Lung (tissue), 12 donors: ENCODE data around the gene WRAP73. TPM values are rescaled to one million over a fixed set of nuclear protein-coding genes. Genes with fewer than 3 reads are reported as not detected.

Source experiments
- ATAC-seq: fragments of 200-7000 bp; cut with Tn5 transposase; one replicate; pipeline ENCODE4 v1.9.1; 2020; ENCODE audit warnings: moderate number of reproducible peaks; ENCODE audit not compliant: insufficient read depth, low FRiP score
- DNase-seq, 3 donors: peaks; one replicate each; pipeline ENCODE4 v3.0.0-alpha.2; 2013 to 2017
- H3K27ac ChIP-seq, 2 donors: one replicate each; pipeline ENCODE4 v1.5.1; 2013; ENCODE audit warnings: mild to moderate bottlenecking in 2 of 2, moderate library complexity in 2 of 2, control low read depth in 1 of 2, inconsistent platforms in 1 of 2, low read depth in 1 of 2, low read length in 1 of 2
- H3K27me3 ChIP-seq, 3 donors: one replicate each; pipeline ENCODE4 v1.5.1; 2013; ENCODE audit warnings: low read length in 2 of 3; ENCODE audit not compliant: control insufficient read depth in 3 of 3, insufficient read depth in 3 of 3
- H3K36me3 ChIP-seq, 4 donors: one replicate each; pipeline ENCODE4 v1.5.1; 2013; ENCODE audit warnings: low read length in 4 of 4, mild to moderate bottlenecking in 1 of 4, moderate library complexity in 1 of 4; ENCODE audit not compliant: control insufficient read depth in 4 of 4, insufficient read depth in 4 of 4
- H3K4me1 ChIP-seq, 5 donors: one replicate each; pipeline ENCODE4 v1.5.1; 2013; ENCODE audit warnings: low read length in 5 of 5, mild to moderate bottlenecking in 2 of 5, moderate library complexity in 1 of 5; ENCODE audit not compliant: control insufficient read depth in 5 of 5, insufficient read depth in 5 of 5
- H3K4me3 ChIP-seq: one replicate; pipeline ENCODE4 v1.5.1; 2013; ENCODE audit warnings: mild to moderate bottlenecking, control low read depth, moderate library complexity
- H3K9ac ChIP-seq, 2 donors: one replicate each; pipeline ENCODE4 v1.5.1; 2013; ENCODE audit warnings: low read length in 2 of 2, control low read depth in 1 of 2; ENCODE audit not compliant: insufficient read depth in 1 of 2
- H3K9me3 ChIP-seq, 4 donors: one replicate each; pipeline ENCODE4 v1.5.1; 2013; ENCODE audit warnings: low read length in 3 of 4, mild to moderate bottlenecking in 1 of 4, moderate library complexity in 1 of 4; ENCODE audit not compliant: control insufficient read depth in 4 of 4, insufficient read depth in 3 of 4
- CTCF ChIP-seq: IDR thresholded peaks from 2 replicates; pipeline ENCODE4 v1.5.1; 2012; ENCODE audit warnings: mild to moderate bottlenecking; ENCODE audit errors: control extremely low read depth, extremely low read depth
- WGBS, 2 donors: extraction: QIAGEN DNeasy Blood & Tissue Kit; methylation state at CpG; one replicate each; pipeline ENCODE4 v1.1.7; 2013; 5-methylcytosine and 5-hydroxymethylcytosine counted together
- polyA plus RNA-seq, 2 donors: library from polyadenylated mRNA; stranded (reverse); fragments of 200-250 nt; gene quantifications; one replicate each; pipeline ENCODE4 v1.2.1, GENCODE V29; 2013
- total RNA-seq, 2 donors: library from RNA; depleted of rRNA in 1 of 2; stranded (reverse); fragments of >200 nt in 1 of 2; gene quantifications; one replicate each; pipeline ENCODE4 v1.2.1, GENCODE V29; 2014 to 2021
- donor health status: control.
- donor health status: control.
- donor health status: Bipolar disorder and iron deficiency.
- donor health status: healthy.
- donor health status: DM: yes; HTN: yes; CAD: no.

The WRAP73 gene
- total and polyA plus RNA-seq, 4 donors, result 17.3 to 25.3 (median 22.8) TPM

- Histone ChIP-seq H3K36me3 (peaks cover 4 to 49% (median 15%) of the 10 kb centered on the region in 4 donors), H3K9me3 (no peaks in the 10 kb centered on the region), H3K27me3 (no peaks in the 10 kb centered on the region), H3K9ac (no peak overlapping the region), H3K27ac (no peak overlapping the region), H3K4me3 (no peak overlapping the region), H3K4me1 (no peaks in the 10 kb centered on the region)
- WGBS, 2 donors, result 96% methylated on average over 26 of the region's 26 CpGs
- no peak for ATAC-seq
- DNase-seq, result no peak
- no peak for TF ChIP-seq CTCF
These were observed 8.7 kb downstream of the WRAP73 start for GRCh38 chr1:3641046-3641760.

GRCh38 chr1:3640121-3640837 is 9.6 kb downstream of the WRAP73 start:
- Histone ChIP-seq H3K9ac (no peak overlapping the region), H3K9me3 (no peaks in the 10 kb centered on the region), H3K27me3 (no peaks in the 10 kb centered on the region), H3K27ac (no peak overlapping the region), H3K36me3 (peaks cover 0 to 49% (median 11%) of the 10 kb centered on the region in 4 donors), H3K4me3 (no peak overlapping the region), H3K4me1 (no peaks in the 10 kb centered on the region)
- TF ChIP-seq CTCF, result no peak
- WGBS, 2 donors, result 91 to 95% methylated on average over 29 to 36 of the region's 36 CpGs
- DNase-seq (no peak), ATAC-seq (no peak)

- Histone ChIP-seq H3K36me3 (peaks cover 0 to 51% (median 15%) of the 10 kb centered on the region in 4 donors), H3K9ac (no peak overlapping the region), H3K27ac (no peak overlapping the region), H3K9me3 (no peaks in the 10 kb centered on the region), H3K4me3 (no peak overlapping the region), H3K4me1 (no peaks in the 10 kb centered on the region), H3K27me3 (no peaks in the 10 kb centered on the region)
- WGBS, 2 donors, result 95 to 96% methylated on average over 23 of the region's 23 CpGs
- ATAC-seq, result no peak
- TF ChIP-seq CTCF, result no peak
- no peak for DNase-seq
These were observed 10.4 kb downstream of the WRAP73 start for GRCh38 chr1:3639397-3639911.
